Mammary epithelial cell (primary cell): ENCODE results near the gene VWA5B2.

Experiments used
- CTCF ChIP-seq, 2 donors: IDR thresholded peaks in 1 of 2; conservative IDR thresholded peaks in 1 of 2; 2 replicates each; pipeline ENCODE4 v1.5.1; 2011 to 2012; ENCODE audit warnings: inconsistent platforms in 2 of 2, low read length in 2 of 2, mild to moderate bottlenecking in 2 of 2, control low read depth in 1 of 2, low read depth in 1 of 2; ENCODE audit not compliant: insufficient read depth in 1 of 2; ENCODE audit errors: extremely low read depth in 1 of 2
- EZH2 ChIP-seq: IDR thresholded peaks from 2 replicates; pipeline ENCODE4 v1.6.1; 2012; ENCODE audit warnings: low read length, inconsistent platforms, borderline replicate concordance

GRCh38 chr3:184231671-184232070, 2.3 kb downstream of the VWA5B2 start:
- TF ChIP-seq CTCF (conservative IDR thresholded peaks at IDR 0.05 in 1 of 2, IDR thresholded peaks at IDR 0.05 in 1 of 2; ENCODE audit: extremely low read depth in 1 of 2, insufficient read depth in 1 of 2, low read depth in 1 of 2, low read length in 2 of 2) (no peak), EZH2 (no peak)
